OCI-LY3 (cell line): ENCODE results near the gene DOHH.

Source experiments
- H2AFZ ChIP-seq: fragments of 200-600, 300-600 bp; shearing (Covaris generic); 2 replicates; pipeline ENCODE4 v1.6.0; 2014; ENCODE audit warnings: antibody characterized with exemption, low read depth, low read length
- H3K27ac ChIP-seq: fragments of 200-600, 300-600 bp; sonication (generic); 2 replicates; pipeline ENCODE4 v1.5.1; 2014; ENCODE audit warnings: mild to moderate bottlenecking, low read length, moderate library complexity, mixed read lengths
- H3K27me3 ChIP-seq: fragments of 200-600, 300-600 bp; sonication (generic); 2 replicates; pipeline ENCODE4 v1.6.1; 2014; ENCODE audit warnings: low read depth, low read length, mixed read lengths
- H3K36me3 ChIP-seq: fragments of 200-600, 300-600 bp; sonication (generic); replicated peaks from 2 replicates; pipeline ENCODE3; 2014; ENCODE audit warnings: low read depth, low read length, mixed read lengths
- H3K4me1 ChIP-seq: fragments of 300-600, 200-600 bp; sonication (generic); 2 replicates; pipeline ENCODE4 v1.6.1; 2014; ENCODE audit warnings: low read length, mixed read lengths
- H3K4me2 ChIP-seq: fragments of 200-600, 300-600 bp; sonication (generic); 2 replicates; pipeline ENCODE4 v1.6.1; 2014; ENCODE audit warnings: low read length, mixed read lengths
- H3K4me3 ChIP-seq: fragments of 300-600, 200-600 bp; sonication (generic); 2 replicates; pipeline ENCODE4 v1.5.1; 2014; ENCODE audit warnings: antibody characterized with exemption, mild to moderate bottlenecking, low read length, moderate library complexity
- H3K79me2 ChIP-seq: fragments of 300-600, 200-600 bp; shearing (Covaris generic); 2 replicates; pipeline ENCODE4 v1.6.1; 2014; ENCODE audit warnings: mild to moderate bottlenecking, low read length, mixed read lengths
- H3K9ac ChIP-seq: fragments of 300-600, 200-600 bp; shearing (Covaris generic); 2 replicates; pipeline ENCODE4 v1.6.0; 2014; ENCODE audit warnings: mild to moderate bottlenecking, low read length, moderate library complexity
- H3K9me3 ChIP-seq: fragments of 200-600, 300-600 bp; shearing (Covaris generic); 2 replicates; pipeline ENCODE4 v1.6.1; 2014; ENCODE audit warnings: low read length, mixed read lengths; ENCODE audit not compliant: insufficient read depth
- H4K20me1 ChIP-seq: fragments of 200-600, 300-600 bp; sonication (generic); 2 replicates; pipeline ENCODE4 v1.6.1; 2016; ENCODE audit warnings: low read length, mixed read lengths; ENCODE audit not compliant: insufficient read depth
- EZH2phosphoT487 ChIP-seq: fragments of 200-600 bp; shearing (Covaris generic); IDR thresholded peaks from 2 replicates; pipeline ENCODE4 v1.6.1; 2018; ENCODE audit warnings: antibody characterized with exemption, mixed run types, low read depth
- TF ChIP-seq, protein P1 (sequence below): fragments of 200-600, 300-600 bp; sonication (generic); IDR thresholded peaks from 2 replicates; pipeline ENCODE4 v1.5.1; 2014; ENCODE audit warnings: antibody characterized with exemption, low read length, low read depth

Gene DOHH

DNA sequence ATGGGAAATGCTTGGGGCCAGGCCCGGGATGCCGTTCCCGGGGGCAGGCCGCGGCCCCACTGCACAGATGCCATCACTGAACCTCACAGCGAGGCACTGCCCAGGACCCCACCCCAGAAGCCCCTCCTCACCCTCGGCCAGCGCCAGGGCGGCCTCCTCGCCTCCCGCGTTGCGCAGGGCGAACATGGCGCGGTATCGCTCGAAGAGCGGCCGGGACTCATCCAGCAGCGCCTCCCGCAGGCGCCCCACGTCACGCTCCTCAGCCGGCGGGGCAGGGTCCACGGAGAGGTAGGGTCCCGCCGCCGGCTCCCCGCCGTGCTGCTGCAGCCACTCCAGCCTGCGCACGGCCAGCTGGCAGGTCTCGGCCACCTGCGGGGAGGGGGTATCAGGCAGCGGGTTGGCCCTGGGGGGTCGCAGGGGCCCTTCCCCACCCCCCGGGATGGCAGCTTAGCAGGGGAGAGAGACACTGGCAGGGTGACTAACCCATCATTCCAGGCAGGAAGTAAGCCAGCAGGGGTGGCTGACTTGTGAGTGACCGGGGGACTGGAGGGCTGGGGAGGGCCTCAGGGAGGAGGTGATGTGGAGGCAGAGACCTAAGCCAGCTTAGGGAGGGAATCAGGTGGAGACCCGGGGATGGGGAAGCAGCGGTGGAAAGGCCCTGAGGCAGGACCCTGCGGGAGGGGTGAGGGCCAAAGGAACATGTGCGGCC is 8.2 kb downstream of the DOHH start:
- Histone ChIP-seq H4K20me1 (no peaks in the 10 kb centered on the region; the same call in 1 of the 2 replicates), H2AFZ (no peak overlapping the region), H3K4me3 (no peak overlapping the region), H3K9me3 (no peaks in the 10 kb centered on the region), H3K4me1 (no peaks in the 10 kb centered on the region), H3K27me3 (no peaks in the 10 kb centered on the region), H3K79me2 (peaks cover 8% of the 10 kb centered on the region; the same call in 1 of the 2 replicates), H3K4me2 (no peak overlapping the region), H3K27ac (no peak overlapping the region), H3K36me3 (peaks cover 35% of the 10 kb centered on the region), H3K9ac (no peak overlapping the region)
- TF ChIP-seq, protein P1, sequence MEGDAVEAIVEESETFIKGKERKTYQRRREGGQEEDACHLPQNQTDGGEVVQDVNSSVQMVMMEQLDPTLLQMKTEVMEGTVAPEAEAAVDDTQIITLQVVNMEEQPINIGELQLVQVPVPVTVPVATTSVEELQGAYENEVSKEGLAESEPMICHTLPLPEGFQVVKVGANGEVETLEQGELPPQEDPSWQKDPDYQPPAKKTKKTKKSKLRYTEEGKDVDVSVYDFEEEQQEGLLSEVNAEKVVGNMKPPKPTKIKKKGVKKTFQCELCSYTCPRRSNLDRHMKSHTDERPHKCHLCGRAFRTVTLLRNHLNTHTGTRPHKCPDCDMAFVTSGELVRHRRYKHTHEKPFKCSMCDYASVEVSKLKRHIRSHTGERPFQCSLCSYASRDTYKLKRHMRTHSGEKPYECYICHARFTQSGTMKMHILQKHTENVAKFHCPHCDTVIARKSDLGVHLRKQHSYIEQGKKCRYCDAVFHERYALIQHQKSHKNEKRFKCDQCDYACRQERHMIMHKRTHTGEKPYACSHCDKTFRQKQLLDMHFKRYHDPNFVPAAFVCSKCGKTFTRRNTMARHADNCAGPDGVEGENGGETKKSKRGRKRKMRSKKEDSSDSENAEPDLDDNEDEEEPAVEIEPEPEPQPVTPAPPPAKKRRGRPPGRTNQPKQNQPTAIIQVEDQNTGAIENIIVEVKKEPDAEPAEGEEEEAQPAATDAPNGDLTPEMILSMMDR = no peak
- TF ChIP-seq EZH2phosphoT487 = no peak

DNA sequence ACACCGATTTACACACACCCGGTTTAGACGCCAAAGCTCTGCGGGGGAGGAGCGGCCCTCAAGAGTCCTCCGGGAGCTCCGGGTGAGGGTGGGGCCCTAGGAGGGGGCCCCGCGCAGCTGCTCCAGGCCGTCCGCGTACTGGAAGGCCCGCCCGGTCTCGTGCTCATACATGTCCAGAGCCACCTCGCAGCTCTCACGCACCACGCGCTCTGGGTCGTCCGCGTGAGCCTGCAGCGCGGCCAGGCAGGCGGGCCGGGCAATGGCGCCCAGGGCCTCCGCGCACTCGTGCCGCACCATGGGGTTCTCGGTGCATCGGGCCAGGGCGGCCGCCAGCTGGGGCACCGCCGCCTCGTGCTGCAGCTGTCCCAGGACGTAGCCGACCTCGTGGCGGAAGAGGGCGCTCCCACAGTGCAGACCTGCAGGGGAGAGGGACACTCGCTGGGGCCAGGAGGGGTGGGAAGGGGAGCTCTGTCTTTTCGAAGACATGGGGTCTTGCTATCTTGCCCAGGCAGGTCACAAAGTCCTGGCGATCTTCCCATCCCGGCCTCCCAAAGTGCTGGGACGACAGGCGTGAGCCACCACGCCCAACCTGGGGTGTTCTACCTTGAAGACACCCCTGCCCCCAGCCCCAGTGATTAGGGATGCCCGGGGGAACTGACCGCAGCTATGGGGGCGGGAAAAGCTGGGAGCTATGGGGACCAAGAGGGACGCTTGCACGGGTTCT is 8.9 kb downstream of the DOHH start:
- no peaks in the 10 kb centered on the region for H3K4me1 ChIP-seq

DNA sequence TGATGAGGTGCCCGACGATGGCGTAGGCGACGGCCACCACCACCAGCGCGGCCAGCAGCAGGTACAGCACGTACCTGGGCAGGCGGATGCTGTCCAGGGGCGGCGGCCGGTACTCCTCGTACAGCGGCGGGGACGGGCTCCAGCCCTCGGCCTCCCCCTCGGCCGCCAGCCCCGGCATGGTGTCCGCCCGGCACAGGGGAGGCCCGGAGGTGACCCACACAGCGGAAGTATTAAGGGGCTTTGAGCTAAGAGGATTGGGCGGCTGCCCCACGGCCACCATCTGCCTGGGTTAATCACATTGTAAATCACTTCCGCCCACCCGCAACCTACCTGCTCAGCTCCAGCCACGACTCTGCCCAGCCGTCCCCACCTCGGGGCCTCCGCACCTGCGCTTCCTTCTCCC is 17.2 kb downstream of the DOHH start, which contains the start of gene SMIM44:
Gene SMIM44, minus strand, starts transcription at position 216 of the 403 bp plus-strand sequence. Its CDS starts 38 bp downstream, at position 178.
- TF ChIP-seq, protein P1 = no peak
- TF ChIP-seq EZH2phosphoT487 = no peak
- no peaks in the 10 kb centered on the region for H3K4me1 ChIP-seq

More for the DNA sequence above, 8.9 kb downstream of the DOHH start:
- Histone ChIP-seq H4K20me1 (no peaks in the 10 kb centered on the region; the same call in 1 of the 2 replicates), H3K4me2 (no peak overlapping the region), H3K36me3 (peaks cover 29% of the 10 kb centered on the region), H3K9ac (no peak overlapping the region), H3K79me2 (peaks cover under 1% of the 10 kb centered on the region; the same call in 1 of the 2 replicates), H3K27me3 (no peaks in the 10 kb centered on the region), H2AFZ (no peak overlapping the region), H3K4me3 (no peak overlapping the region), H3K27ac (no peak overlapping the region), H3K9me3 (no peaks in the 10 kb centered on the region)
- TF ChIP-seq, protein P1 = no peak
- TF ChIP-seq EZH2phosphoT487 = no peak

DNA sequence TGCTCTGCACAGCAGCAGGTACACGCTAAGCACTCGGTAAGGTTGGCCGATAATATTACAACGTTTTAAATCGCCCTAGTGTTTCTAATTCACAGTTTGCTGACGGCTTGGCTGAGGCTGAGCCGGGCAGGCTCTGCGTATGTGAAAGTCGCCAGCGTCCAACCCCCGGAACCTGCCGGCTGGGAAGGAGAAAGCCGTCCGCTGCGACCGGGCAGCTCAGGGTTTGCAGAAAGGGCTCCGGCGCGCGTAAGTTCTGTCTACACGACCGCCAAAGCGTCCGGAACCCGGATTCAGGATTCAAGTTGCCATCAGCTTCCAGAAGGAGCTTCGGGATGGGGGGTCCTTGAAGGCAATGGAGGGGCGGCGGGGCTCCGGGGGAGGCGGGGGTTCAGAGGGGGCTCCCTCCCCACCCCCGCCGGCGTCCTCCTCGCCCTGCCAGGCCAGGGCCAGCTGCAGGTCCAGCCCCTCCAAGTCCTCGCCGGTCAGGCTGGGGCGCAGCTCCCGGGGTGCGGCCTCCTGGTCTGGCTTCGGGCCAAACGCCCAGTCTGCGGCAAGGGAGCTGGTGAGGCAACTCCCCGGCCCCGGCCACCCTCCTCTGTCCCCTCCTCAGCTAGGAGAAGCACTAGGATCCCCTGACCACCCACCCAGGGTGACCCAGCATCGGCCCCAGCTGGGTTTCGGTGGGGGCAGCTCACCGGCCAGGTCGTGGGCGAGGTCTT is 17.8 kb downstream of the DOHH start:
- H3K27me3 ChIP-seq = no peaks in the 10 kb centered on the region
- H3K9ac ChIP-seq = no peak overlapping the region
- no peaks in the 10 kb centered on the region for H3K9me3 ChIP-seq
- H4K20me1 ChIP-seq = no peaks in the 10 kb centered on the region; the same call in 1 of the 2 replicates
- no peak overlapping the region for H2AFZ ChIP-seq
- H3K27ac ChIP-seq = no peak overlapping the region
- H3K4me2 ChIP-seq = no peak overlapping the region
- H3K79me2 ChIP-seq = no peaks in the 10 kb centered on the region
- TF ChIP-seq, protein P1 = no peak
- no peak for TF ChIP-seq EZH2phosphoT487
- H3K4me3 ChIP-seq = no peak overlapping the region
- no peaks in the 10 kb centered on the region for H3K4me1 ChIP-seq
- H3K36me3 ChIP-seq = no peaks in the 10 kb centered on the region

More for the DNA sequence above, 17.2 kb downstream of the DOHH start, which contains the start of gene SMIM44:
- Histone ChIP-seq H3K9me3 (no peaks in the 10 kb centered on the region), H3K27ac (no peak within 1 kb of the TSS), H2AFZ (no peak within 1 kb of the TSS), H3K36me3 (peaks cover 4% of the 10 kb centered on the region), H3K4me3 (no peak within 1 kb of the TSS), H3K27me3 (no peaks in the 10 kb centered on the region), H3K9ac (no peak within 1 kb of the TSS), H4K20me1 (no peaks in the 10 kb centered on the region; the same call in 1 of the 2 replicates), H3K79me2 (no peaks in the 10 kb centered on the region), H3K4me2 (no peak within 1 kb of the TSS)
